ENCODE data around the gene ITFG2. TPM values are rescaled to one million over a fixed set of nuclear protein-coding genes. Genes with fewer than 3 reads are reported as not detected.
A peak's percentile ranks its signal among the peaks of the same experiment; 100 is the strongest.

Gene ITFG2
- total RNA-seq, 1 experiment from 2014 or later = 31.9 TPM

GRCh38 chr12:2773199-2773875, 39.1 kb upstream of the ITFG2 start:
- no peaks in the 10 kb centered on the region for H3K79me2 ChIP-seq (ENCODE audit: low read length)
- H3K27ac ChIP-seq (ENCODE audit: low read length) = no peak overlapping the region
- no peaks in the 10 kb centered on the region for H3K9me2 ChIP-seq (replicated peaks; ENCODE audit: insufficient read depth, low read length)
- H2AFZ ChIP-seq (ENCODE audit: low read length) = no peak overlapping the region
- no peaks in the 10 kb centered on the region for H3K9me3 ChIP-seq (ENCODE audit: low read length)
- H3K4me2 ChIP-seq (ENCODE audit: low read depth, low read length, poor library complexity, severe bottlenecking) = no peak overlapping the region
- H3K27me3 ChIP-seq (ENCODE audit: low read length) = no peaks in the 10 kb centered on the region
- H3K4me1 ChIP-seq (ENCODE audit: low read length) = no peaks in the 10 kb centered on the region
- H3K9ac ChIP-seq (ENCODE audit: low read length) = no peak overlapping the region
- no peaks in the 10 kb centered on the region for H4K20me1 ChIP-seq (ENCODE audit: insufficient read depth, low read depth, low read length)
- no peak for DNase-seq
- H3K36me3 ChIP-seq (ENCODE audit: insufficient read depth, low read length) = no peaks in the 10 kb centered on the region
- H3K4me3 ChIP-seq (ENCODE audit: low read length) = no peak overlapping the region

- Histone ChIP-seq H3K9me2 (replicated peaks; ENCODE audit: insufficient read depth, low read length) (no peaks in the 10 kb centered on the region), H2AFZ (ENCODE audit: low read length) (no peak overlapping the region), H3K79me2 (ENCODE audit: low read length) (no peaks in the 10 kb centered on the region), H3K36me3 (ENCODE audit: insufficient read depth, low read length) (no peaks in the 10 kb centered on the region), H3K4me1 (ENCODE audit: low read length) (peaks cover 8% of the 10 kb centered on the region), H3K27ac (ENCODE audit: low read length) (no peak overlapping the region), H4K20me1 (ENCODE audit: insufficient read depth, low read depth, low read length) (no peaks in the 10 kb centered on the region), H3K27me3 (ENCODE audit: low read length) (no peaks in the 10 kb centered on the region), H3K4me2 (ENCODE audit: low read depth, low read length, poor library complexity, severe bottlenecking) (no peak overlapping the region), H3K9ac (ENCODE audit: low read length) (no peak overlapping the region), H3K9me3 (ENCODE audit: low read length) (no peaks in the 10 kb centered on the region), H3K4me3 (ENCODE audit: low read length) (no peak overlapping the region)
- DNase-seq = no peak
Measured at GRCh38 chr12:2775431-2775830, 37.0 kb upstream of the ITFG2 start.

GRCh38 chr12:2776129-2776806, 36.2 kb upstream of the ITFG2 start:
- no peak overlapping the region for H3K4me3 ChIP-seq (ENCODE audit: low read length)
- H3K36me3 ChIP-seq (ENCODE audit: insufficient read depth, low read length) = no peaks in the 10 kb centered on the region
- no peaks in the 10 kb centered on the region for H3K79me2 ChIP-seq (ENCODE audit: low read length)
- no peak overlapping the region for H3K27ac ChIP-seq (ENCODE audit: low read length)
- H3K27me3 ChIP-seq (ENCODE audit: low read length) = no peaks in the 10 kb centered on the region
- H4K20me1 ChIP-seq (ENCODE audit: insufficient read depth, low read depth, low read length) = no peaks in the 10 kb centered on the region
- no peak overlapping the region for H2AFZ ChIP-seq (ENCODE audit: low read length)
- DNase-seq = no peak
- peaks cover 8% of the 10 kb centered on the region for H3K4me1 ChIP-seq (ENCODE audit: low read length)
- no peak overlapping the region for H3K9ac ChIP-seq (ENCODE audit: low read length)
- H3K9me3 ChIP-seq (ENCODE audit: low read length) = no peaks in the 10 kb centered on the region
- H3K4me2 ChIP-seq (ENCODE audit: low read depth, low read length, poor library complexity, severe bottlenecking) = no peak overlapping the region
- H3K9me2 ChIP-seq (replicated peaks; ENCODE audit: insufficient read depth, low read length) = no peaks in the 10 kb centered on the region

DNA sequence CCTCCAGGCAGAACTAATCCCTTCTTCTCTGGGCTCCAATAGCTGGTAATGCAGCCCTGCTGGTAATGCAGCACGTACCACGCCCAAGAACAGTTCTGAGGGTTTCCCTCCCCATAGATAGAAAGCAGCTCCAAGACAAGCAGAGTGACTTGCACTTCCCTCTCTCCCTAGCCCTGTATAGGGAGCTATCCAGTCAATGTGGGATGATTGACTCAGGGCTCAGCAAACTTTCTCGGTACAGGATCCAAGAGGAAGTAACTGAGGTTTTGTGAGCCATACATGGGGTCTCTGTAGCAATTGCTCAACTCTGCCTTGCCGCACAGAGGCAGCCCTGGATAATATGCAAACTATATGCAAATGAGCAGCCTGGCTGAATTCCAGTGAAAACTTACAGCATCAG, 33.2 kb upstream of the ITFG2 start:
- Histone ChIP-seq H4K20me1 (ENCODE audit: insufficient read depth, low read depth, low read length) (no peaks in the 10 kb centered on the region), H3K27me3 (ENCODE audit: low read length) (0 out of 2 replicates have a peak, but pooled peaks cover 1% of the 10 kb centered on the region), H3K4me2 (ENCODE audit: low read depth, low read length, poor library complexity, severe bottlenecking) (no peak overlapping the region), H2AFZ (ENCODE audit: low read length) (no peak overlapping the region), H3K36me3 (ENCODE audit: insufficient read depth, low read length) (no peaks in the 10 kb centered on the region), H3K9ac (ENCODE audit: low read length) (no peak overlapping the region), H3K9me3 (ENCODE audit: low read length) (no peaks in the 10 kb centered on the region), H3K4me1 (ENCODE audit: low read length) (peaks cover 8% of the 10 kb centered on the region), H3K9me2 (replicated peaks; ENCODE audit: insufficient read depth, low read length) (no peaks in the 10 kb centered on the region), H3K27ac (ENCODE audit: low read length) (no peak overlapping the region), H3K79me2 (ENCODE audit: low read length) (no peaks in the 10 kb centered on the region), H3K4me3 (ENCODE audit: low read length) (no peak overlapping the region)
- peak; percentile 55 for DNase-seq

GRCh38 chr12:2783936-2784600, 28.4 kb upstream of the ITFG2 start:
- Histone ChIP-seq H3K27ac (ENCODE audit: low read length) (no peak overlapping the region), H3K9ac (ENCODE audit: low read length) (no peak overlapping the region), H3K9me3 (ENCODE audit: low read length) (no peaks in the 10 kb centered on the region), H3K4me2 (ENCODE audit: low read depth, low read length, poor library complexity, severe bottlenecking) (no peak overlapping the region), H3K36me3 (ENCODE audit: insufficient read depth, low read length) (no peaks in the 10 kb centered on the region), H4K20me1 (ENCODE audit: insufficient read depth, low read depth, low read length) (no peaks in the 10 kb centered on the region), H3K79me2 (ENCODE audit: low read length) (no peaks in the 10 kb centered on the region), H3K4me1 (ENCODE audit: low read length) (peaks cover 6% of the 10 kb centered on the region), H3K27me3 (ENCODE audit: low read length) (0 out of 2 replicates have a peak, but pooled peaks cover 3% of the 10 kb centered on the region), H3K4me3 (ENCODE audit: low read length) (no peak overlapping the region), H2AFZ (ENCODE audit: low read length) (no peak overlapping the region), H3K9me2 (replicated peaks; ENCODE audit: insufficient read depth, low read length) (no peaks in the 10 kb centered on the region)
- peak; percentile 75 for DNase-seq

DNA sequence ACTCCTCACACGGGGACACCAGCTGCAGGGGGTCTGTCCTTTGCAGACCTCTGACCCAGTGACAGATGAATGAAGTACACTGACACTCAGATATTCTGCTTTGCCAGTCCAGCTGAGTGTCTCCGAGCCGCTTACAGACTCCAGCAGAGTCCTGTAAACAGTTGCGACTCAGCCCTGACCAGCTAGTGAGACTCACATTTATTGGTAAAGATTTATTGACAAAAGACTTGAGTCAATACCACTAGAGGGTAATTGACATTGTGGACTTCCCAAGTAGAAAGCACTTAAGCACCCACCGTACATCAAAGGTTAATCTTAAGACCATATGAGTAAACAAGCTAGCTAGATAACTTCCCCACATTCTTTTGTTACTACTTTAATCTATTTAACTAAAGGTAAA, 27.5 kb upstream of the ITFG2 start:
- no peak overlapping the region for H2AFZ ChIP-seq (ENCODE audit: low read length)
- H3K9me2 ChIP-seq (replicated peaks; ENCODE audit: insufficient read depth, low read length) = no peaks in the 10 kb centered on the region
- no peaks in the 10 kb centered on the region for H3K79me2 ChIP-seq (ENCODE audit: low read length)
- no peak overlapping the region for H3K9ac ChIP-seq (ENCODE audit: low read length)
- no peak for DNase-seq
- no peaks in the 10 kb centered on the region for H4K20me1 ChIP-seq (ENCODE audit: insufficient read depth, low read depth, low read length)
- no peaks in the 10 kb centered on the region for H3K4me1 ChIP-seq (ENCODE audit: low read length)
- H3K36me3 ChIP-seq (ENCODE audit: insufficient read depth, low read length) = no peaks in the 10 kb centered on the region
- no peak overlapping the region for H3K27ac ChIP-seq (ENCODE audit: low read length)
- no peaks in the 10 kb centered on the region for H3K9me3 ChIP-seq (ENCODE audit: low read length)
- no peak overlapping the region for H3K4me3 ChIP-seq (ENCODE audit: low read length)
- no peak overlapping the region for H3K4me2 ChIP-seq (ENCODE audit: low read depth, low read length, poor library complexity, severe bottlenecking)
- H3K27me3 ChIP-seq (ENCODE audit: low read length) = 0 out of 2 replicates have a peak, but pooled peaks cover 3% of the 10 kb centered on the region

DNA sequence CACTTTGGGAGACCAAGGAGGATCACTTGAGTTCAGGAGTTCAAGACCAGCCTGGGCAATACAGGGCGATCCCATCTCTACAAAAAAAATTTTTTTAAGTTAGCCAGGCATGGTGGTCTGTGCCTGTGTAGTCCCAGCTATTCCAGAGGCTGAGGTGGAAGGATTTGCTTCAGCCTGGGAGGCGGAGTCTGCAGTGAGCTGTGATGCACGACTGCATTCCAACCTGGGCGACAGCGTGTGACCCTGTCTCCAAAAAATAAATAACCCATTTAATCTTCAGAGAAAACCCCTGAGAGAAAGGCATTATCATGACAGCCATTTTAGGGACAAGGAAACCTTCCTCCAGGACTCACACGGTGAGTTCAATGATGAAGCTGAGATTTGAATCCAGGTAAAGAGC, 21.4 kb upstream of the ITFG2 start:
- no peak overlapping the region for H3K27ac ChIP-seq (ENCODE audit: low read length)
- no peak overlapping the region for H3K4me2 ChIP-seq (ENCODE audit: low read depth, low read length, poor library complexity, severe bottlenecking)
- no peak for DNase-seq

More for the DNA sequence above, 21.4 kb upstream of the ITFG2 start:
- Histone ChIP-seq H3K4me1 (ENCODE audit: low read length) (peaks cover 6% of the 10 kb centered on the region), H3K79me2 (ENCODE audit: low read length) (peaks cover 7% of the 10 kb centered on the region), H4K20me1 (ENCODE audit: insufficient read depth, low read depth, low read length) (peaks cover 4% of the 10 kb centered on the region), H3K9me2 (replicated peaks; ENCODE audit: insufficient read depth, low read length) (no peaks in the 10 kb centered on the region), H3K9ac (ENCODE audit: low read length) (no peak overlapping the region), H3K36me3 (ENCODE audit: insufficient read depth, low read length) (0 out of 2 replicates have a peak, but pooled peaks cover under 1% of the 10 kb centered on the region), H3K4me3 (ENCODE audit: low read length) (no peak overlapping the region), H3K9me3 (ENCODE audit: low read length) (no peaks in the 10 kb centered on the region), H2AFZ (ENCODE audit: low read length) (no peak overlapping the region), H3K27me3 (ENCODE audit: low read length) (no peaks in the 10 kb centered on the region)
